GM21528 (cell line): Measurements from ENCODE around the gene CD28.
"Not testable (repeated sequence)": the region's sequence is repeated elsewhere in the genome, so short reads cannot be mapped to it uniquely, and the experiment has no call there.

Source experiments
- ATAC-seq: cut with Tn5 transposase; IDR thresholded peaks from one replicate; pipeline ENCODE4 v1.9.1; 2021; ENCODE audit warnings: mild to moderate bottlenecking, moderate library complexity; ENCODE audit not compliant: unreplicated experiment, low FRiP score

The CD28 gene

DNA sequence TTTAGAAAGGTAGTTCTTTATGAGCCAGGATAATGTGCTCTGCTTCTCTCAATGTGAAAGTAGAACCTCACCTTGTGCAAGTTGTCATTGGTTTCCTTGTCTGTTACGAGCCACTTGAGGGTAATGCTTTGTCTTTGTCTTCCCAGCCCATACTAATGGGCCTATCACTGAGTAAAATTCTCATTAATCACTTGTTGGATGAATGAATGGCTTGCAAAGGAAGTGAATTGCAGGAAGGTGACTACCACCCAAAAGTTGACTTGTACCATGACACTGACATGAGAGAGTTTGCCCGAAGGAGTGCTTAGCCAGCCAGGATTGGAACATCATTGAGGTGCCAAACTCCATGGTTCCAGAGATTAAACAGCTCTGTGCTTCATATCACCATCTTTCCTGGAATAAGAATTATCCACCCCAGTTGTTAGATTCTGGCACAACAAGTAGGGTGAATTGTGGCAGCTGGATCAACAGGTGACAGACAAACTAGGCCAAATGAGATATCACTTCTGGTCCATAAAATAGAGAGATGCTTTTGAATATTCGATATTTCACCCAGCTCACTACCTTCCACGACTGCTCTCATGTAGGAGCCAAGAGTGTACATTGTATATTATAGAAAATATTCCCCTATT lies 20.5 kb upstream of the CD28 start:
- ATAC-seq: no peak

DNA sequence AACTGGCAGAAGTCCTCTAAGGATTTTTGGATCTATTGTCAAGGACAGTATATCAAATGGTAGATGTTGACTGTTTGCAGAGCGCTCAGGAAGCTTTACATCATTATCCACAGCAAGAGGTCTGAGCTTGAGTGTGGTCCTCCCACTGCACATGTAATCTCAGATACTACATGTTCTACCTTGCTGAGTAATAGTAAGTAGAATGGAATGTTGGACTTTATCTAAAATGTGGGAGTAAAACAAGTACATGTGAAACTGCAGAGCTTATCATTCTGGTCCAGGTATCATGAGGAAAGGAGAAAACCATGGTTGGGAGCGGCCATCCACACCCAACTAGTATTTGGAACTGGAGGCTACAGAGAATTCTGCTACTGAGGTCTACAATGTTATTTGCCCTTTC lies 19.3 kb upstream of the CD28 start:
- no peak for ATAC-seq

DNA sequence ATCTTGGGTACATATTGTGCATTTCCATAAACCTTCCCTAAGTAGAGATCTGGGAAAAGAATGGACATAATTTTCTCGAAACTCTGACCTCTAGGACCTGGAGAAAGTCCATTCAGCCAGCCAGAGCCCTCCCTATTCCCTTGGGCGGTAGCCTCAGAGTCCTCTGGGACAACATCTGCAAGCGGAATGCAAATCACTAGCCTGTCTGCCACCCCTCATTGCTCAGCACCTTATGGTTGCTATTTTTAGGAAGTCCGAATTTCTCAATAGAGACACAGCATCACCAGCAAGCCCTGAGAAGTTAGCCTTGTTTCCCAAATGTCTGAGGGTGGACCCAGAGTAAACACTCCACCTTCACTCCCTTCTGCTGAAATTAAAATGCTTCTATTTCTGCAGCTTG lies 17.6 kb upstream of the CD28 start:
- peak; percentile 62 for ATAC-seq

DNA sequence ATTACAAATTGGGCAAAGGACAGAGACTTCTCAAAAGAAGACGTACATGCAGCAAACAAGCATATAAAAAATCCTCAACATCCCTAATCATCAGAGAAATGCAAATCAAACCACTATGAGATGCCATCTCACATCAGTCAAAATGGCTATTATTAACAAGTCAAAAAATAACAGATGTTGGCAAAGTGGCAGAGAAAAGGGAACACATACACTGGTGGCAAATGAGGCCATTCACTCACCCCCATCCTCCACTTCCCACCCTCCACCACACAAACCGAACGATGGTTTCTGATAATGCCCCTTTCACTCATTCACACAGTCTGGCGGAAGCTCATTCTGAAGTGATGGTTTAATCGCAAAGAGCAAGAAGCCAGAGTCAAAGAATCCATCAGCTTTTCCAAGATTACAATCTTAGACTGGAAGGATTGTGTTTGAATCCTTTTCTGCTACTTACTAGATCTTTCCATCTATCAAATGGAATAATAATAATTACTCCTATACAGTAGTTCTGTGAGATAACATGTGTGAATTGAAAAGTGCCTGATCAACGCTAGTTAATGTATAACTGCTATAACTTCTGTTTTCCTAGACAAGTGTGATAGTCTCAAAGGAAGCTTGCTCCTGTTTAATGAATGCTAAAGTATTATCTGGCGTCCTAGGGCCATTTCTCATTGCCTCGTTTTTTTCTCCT lies 16.9 kb upstream of the CD28 start:
- ATAC-seq: peak; percentile 66

DNA sequence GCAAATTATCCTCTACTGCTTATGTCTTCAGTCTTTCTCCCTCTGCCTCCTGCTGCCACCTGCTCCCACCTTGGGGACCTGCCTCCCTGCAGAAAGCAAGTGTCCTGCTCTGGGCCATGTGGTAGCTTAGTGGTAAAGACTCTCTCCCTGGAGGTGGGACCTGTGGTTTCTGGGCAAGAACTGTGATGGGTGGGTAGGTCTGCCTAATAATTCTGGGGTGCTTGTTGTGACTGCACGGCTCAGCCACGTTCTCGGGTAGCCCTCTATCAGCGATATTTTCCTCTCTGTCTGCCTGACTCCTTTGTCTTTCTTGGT lies 16.4 kb upstream of the CD28 start:
- ATAC-seq: peak; percentile 25

DNA sequence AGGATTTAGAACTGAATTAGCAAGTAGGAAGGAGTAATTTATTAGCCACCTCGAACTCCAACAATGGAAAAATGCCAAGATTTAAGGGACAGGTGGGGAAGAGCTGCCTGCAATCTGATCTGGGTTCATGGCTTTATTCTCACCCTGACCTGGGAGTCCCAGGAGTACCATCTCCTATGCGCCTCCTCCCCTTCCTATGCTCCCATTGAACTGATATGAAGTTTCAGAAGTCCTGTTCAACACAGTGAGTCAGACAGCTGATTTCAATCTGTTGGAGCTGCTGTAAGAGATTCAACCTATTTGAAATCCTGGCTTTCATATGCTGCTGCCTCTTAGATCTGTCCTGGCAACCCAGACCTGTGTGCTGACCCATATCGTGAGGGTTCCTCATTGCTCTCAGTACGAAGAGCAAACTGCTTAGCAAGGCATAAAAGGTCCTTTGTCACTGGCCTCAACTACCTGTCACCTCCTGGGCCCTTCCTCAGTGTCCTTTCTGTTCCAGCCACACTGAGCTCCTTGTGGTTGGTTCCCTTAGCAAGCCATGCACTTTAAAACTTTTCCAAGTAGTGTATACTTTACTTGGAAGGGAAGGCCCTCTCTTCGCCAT lies 15.9 kb upstream of the CD28 start:
- no peak for ATAC-seq

DNA sequence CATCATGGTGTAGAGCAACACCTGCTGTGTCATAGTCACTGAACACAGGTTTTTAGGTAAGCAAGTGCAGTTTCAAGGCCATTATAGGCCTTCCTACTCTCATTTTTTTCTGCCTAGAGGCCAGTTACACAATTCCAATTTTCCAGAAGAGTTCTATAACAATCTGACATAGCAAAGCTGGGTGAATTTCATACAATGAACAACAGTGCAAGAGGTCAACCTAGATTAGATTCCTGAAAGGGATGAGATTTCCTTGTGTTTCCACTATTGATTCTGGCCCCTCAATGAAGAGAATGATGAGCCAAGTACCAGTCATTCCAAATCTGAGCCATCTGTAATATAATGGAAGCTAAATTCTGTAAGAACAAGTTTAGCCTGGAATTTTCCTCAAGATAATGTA lies 15.3 kb upstream of the CD28 start:
- ATAC-seq: no peak

DNA sequence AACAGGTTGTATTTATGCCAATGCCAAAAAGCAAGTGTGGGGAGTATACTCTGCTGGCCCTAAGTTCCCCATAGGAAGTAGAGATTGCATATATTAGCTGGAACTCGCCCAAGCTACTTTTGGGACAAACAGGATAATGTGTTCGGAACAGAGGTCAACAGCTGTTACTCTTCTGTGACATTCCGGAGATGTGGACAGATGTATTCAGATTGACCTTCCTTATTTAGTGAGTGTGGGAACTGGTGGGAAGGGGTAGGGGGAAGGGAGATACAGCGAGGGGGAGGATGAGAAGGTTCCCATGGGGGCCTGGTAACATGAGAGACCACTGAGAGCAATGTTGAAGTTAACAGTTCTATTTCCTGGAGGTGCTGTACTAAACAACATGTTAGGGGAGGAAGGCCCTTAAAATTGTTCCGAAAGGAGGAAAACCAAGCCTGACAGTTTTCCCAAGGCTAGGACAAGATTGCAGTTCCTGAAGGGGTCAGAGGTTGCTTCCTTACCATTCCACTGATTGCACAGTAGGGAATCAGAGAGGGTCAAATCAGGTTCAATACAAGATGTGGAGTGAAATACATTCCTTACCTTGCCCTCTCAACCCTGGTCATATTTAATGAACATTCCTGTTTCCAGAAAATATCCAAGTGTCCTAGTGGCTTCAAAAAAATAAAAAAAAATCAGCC lies 14.3 kb upstream of the CD28 start:
- ATAC-seq: no peak

DNA sequence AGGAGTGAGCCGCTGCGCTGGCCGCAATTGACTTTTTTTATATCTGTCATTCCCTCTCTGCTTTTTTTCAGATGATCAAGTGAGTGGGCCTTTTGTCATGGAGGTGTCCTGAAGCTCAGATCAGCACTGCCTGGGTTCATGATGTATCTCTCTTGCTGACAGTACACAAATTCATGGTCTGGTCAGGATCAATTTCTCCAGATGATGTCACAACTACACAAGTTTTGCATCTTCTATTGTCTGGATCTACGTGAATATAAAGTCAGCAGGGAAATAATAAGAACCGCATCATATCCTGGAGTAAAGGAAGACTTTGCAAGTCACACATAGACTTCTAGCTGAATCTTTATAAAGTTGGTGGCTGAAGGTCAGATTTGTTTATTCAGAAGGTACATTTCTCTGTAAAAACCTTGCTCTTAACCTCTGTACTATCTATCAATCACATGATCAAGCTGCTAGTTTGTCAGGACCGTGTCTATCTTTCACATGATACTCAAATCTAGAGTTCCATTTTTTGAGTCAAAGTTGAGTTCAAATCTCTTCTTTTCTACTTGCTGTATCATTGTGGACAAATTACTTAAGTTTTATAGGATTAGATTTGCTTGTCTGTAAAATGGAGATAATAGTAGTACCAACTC lies 13.1 kb upstream of the CD28 start:
- no peak for ATAC-seq

DNA sequence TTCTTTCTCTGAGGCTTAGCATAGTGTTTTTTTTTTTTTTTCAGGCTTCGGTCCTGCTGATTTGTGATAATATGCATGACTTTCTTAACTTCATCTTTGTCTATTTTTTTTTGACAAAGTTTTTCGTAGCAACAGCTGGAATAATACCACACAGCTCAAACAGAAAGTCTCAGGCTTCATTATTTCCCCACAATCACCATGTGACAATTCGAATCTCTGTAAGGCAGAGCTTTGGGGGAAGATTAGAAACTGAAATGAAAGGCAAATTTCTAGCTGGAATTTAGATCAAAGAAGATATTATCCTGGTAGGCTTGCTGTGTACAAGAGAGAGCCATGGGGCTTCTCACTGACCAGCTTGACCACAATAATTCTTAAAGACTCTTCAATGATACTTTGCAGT lies 12.2 kb upstream of the CD28 start:
- ATAC-seq: no peak

DNA sequence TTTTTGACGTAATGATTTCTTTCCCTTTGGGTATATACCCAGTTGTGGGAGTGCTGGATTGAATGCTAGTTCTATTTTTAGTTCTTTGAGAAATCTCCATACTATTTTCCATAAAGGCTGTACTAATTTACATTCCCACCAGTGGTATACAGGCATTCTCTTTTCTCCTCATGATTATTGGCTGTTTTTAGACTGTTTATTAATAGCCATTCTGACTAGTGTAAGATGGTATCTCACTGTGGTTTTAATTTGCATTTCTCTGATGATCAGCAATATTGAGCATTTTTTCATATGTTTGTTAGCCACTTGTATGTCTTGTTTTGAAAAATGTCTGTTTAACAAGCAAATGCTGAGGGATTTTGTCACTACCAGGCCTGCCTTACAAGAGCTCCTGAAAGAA lies 9.2 kb upstream of the CD28 start:
- ATAC-seq: no peak

DNA sequence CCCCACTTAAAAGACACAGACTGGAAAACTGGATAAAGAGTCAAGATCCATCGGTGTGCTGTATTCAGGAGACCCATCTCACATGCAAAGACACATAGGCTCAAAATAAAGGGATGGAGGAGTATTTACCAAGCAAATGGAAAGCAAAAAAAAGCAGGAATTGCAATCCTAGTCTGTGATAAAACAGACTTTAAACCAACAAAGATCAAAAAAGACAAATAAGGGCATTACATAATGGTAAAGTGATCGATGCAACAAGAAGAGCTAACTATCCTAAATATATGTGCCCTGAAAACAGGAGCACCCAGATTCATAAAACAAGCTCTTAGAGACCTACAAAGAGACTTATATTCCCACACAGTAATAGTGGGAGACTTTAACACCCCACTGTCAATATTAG lies 8.7 kb upstream of the CD28 start:
- not testable (repeated sequence) for ATAC-seq

DNA sequence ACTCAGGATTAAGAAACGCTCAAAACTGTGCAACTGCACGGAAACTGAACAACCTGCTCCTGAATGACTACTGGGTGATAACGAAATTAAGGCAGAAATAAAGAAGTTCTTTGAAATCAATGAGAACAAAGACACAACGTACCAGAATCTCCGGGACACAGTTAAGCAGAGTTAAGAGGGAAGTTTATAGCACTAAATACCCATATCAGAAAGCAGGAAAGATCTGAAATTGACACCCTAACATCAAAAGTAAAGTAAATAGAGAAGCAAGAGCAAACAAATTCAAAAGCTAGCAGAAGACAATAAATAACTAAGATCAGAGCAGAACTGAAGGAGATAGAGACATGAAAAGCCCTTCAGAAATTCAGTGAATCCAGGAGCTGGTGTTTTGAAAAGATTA lies 8.0 kb upstream of the CD28 start:
- ATAC-seq: not testable (repeated sequence)

DNA sequence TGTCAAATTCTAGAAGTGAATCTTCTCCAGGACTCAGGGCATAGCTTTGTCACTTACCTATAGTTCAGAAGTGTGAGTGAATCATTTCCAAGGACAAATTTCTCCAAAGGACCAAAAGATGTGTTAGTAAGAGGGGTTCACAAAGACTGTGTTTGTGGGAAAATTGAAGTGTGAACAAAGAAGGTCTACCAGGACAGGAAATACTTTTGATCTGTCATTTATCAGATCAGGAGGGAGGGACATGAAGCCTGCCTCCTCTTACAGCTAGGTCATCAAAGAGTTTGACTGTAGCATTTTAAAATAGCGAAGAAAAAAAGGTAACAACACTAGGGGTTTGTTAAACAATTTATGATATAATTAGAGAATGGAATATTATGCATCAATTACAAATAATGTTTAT lies 2.0 kb upstream of the CD28 start:
- no peak for ATAC-seq

DNA sequence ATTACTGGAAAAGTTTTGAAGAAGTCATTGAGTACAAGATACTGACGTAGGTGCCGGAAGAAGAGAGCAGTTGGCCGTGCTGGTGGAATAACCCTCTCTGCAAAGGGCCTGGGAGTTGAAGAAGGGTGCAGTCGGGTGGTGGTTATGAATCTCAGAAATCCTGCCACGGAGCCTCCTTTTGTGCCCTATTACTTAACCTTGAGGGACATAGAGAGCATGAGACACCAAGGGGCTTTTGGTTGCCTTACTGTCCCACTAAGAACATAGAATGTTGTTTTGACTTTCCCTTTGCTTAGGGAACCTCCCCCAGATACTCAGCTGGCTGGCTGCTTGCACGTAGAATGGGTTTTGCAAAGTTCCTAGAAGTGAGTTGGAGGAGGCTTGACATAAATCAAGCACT lies 1.3 kb upstream of the CD28 start:
- no peak for ATAC-seq

DNA sequence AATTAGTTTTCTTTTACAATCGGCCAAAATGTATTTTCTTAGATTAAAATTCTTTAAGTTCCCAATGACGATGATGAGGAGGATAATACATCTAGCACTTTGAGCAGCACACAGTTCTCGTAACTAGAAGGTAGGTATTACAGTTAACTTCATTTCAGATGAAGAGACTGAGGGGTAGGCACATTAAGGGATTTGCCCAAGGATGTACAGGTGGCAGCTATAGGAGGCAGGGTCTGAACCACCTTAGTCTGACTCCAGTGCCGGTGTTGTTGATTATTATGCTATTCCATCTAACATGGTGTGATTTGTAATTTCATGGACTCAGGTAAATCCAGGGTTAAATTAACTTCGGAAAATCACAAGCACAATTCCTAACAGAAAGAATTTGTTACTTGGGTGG lies 1.1 kb downstream of the CD28 start:
- ATAC-seq: no peak

DNA sequence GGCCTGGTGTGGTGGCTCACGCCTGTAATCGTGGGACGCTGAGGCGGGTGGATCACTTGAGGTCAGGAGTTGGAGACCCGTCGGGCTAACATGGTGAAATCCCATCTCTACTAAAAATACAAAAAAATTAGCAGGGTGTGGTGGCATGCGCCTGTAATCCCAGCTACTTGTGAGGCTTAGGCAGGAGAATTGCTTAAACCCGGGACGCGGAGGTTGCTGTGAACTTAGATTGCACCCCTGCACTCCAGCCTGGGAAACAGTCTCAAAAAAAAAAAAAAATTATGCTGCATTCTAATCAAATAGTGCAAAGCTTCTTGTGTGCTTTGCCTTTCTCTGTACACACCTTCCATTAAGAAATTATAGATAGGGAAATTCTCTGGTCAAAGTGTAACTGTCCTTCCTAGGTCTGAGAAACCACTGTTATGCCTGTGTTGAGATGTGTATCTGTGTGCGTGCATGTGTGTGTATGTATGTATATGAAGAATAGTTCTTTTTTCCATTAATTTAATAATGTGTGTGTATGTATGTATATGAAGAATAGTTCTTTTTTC lies 2.5 kb downstream of the CD28 start:
- no peak for ATAC-seq

DNA sequence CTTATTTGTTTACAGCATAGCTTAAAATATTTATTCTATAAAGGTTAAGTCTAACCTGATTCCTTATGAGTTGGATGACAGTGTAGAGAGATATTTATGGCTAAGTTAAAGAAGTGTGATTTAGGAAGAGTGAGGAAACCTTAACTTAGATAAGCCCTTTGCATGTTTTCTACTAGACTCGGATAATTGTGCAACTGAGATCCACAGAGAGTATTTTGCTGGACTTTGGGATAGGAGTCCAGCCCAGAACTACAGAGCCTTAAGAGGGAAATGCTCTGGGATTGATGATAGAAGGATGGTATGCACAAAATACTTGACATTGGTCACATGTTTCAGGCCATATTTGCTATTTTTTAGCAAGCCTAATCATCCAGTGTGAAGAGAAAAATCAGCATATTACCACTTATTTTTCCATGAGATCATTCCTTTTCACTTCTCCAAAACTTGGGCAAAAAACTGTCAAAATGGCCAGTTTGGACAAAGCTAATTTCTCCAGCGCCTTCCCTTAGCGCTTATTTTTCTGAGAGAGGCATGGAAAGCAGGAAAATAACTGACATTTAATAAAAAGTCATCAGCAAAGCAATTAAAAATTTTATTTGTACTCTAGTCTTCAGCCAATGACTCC lies 3.1 kb downstream of the CD28 start:
- no peak for ATAC-seq

DNA sequence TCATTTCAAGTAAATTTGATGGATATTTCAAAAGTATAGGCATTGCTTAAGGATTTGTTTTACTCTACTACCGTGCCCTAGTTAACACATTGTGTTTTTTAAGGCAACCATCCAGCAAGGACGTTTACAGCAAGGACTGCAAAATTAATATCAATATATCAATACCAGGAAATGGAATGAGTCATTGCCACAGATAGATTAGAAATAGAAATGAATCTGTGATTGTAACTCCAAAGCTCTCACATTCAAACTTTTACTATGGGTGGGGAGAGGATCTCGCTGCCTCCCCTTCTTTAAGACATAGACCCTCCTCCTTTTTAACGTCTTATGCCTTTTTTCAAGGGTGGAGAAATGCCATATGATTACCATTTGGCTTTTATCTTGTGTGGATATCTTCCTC lies 3.8 kb downstream of the CD28 start:
- ATAC-seq: no peak

DNA sequence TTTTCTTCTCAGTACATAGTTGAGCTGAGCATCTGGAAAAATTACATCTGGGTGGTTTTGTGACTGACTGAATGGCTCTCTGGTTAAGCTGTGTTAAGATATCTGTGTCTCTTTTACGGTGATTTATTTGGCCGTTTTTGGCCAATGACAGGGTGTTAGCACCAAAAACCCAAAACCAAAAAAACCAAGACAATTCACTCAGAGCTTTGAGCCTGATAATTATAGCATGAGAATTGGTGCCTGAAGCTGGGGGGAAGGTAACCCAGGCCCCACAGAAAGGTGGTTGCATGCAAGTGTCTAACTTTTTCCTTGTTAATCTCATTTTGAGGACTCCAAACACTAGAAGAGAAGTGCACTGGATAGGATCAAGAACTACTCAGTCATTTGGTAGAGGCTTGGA lies 4.5 kb downstream of the CD28 start:
- ATAC-seq: no peak

DNA sequence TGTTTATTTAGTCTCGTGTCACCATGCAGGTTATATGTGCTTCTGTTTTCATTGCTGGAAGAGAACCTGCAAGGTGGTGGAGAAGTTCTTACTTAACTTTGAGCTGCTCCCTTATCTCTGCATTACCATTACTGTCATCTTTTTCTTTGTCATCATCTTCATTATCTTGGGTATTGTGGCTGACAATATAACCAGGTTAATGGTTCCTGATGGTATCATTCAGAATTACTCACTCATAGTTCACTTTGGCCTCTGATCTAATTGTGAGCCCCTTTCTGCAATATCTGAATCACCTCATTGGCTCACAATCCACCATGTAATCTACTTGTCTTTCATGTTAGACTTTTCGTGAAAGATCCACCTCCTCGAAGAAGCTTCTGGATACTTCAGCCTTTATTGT lies 5.0 kb downstream of the CD28 start:
- ATAC-seq: no peak
